Measurements from ENCODE around the gene CCDC78.

DNA sequence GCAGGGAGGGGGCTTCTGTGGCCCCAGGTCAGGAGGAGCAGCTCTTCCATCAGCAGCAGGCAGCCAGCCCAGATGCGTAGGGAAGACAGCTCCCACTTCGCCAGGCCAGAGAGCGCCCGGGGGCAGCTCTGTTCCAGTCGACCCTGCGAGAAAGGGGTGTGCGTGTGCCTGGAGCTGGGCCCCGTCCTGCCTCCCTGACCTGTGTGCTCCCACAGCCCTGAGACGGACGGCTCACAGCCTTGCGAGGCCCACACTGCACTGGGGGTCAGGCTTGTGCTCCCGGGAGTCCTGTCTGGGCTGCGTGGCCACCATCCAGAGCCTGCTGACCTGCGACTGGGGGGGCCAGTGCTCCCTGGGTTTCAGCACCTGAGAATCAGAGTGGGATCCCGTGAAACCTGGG lies 33.8 kb upstream of the CCDC78 start:
- TF ChIP-seq, protein P1, sequence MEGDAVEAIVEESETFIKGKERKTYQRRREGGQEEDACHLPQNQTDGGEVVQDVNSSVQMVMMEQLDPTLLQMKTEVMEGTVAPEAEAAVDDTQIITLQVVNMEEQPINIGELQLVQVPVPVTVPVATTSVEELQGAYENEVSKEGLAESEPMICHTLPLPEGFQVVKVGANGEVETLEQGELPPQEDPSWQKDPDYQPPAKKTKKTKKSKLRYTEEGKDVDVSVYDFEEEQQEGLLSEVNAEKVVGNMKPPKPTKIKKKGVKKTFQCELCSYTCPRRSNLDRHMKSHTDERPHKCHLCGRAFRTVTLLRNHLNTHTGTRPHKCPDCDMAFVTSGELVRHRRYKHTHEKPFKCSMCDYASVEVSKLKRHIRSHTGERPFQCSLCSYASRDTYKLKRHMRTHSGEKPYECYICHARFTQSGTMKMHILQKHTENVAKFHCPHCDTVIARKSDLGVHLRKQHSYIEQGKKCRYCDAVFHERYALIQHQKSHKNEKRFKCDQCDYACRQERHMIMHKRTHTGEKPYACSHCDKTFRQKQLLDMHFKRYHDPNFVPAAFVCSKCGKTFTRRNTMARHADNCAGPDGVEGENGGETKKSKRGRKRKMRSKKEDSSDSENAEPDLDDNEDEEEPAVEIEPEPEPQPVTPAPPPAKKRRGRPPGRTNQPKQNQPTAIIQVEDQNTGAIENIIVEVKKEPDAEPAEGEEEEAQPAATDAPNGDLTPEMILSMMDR (conservative IDR thresholded peaks at IDR 0.05; ENCODE audit: low read depth, low read length): no peak
- no peak for TF ChIP-seq POLR2A (IDR thresholded peaks at IDR 0.05; ENCODE audit: low read depth, low read length)
- TF ChIP-seq NFE2L2 (IDR thresholded peaks at IDR 0.05; ENCODE audit: low read depth, low read length): no peak
- TF ChIP-seq RFX5 (IDR thresholded peaks at IDR 0.05; ENCODE audit: low read depth, low read length): no peak

All from IMR-90 (cell line).